ENCODE measurements around the gene DMC1.

DMC1 gene

GRCh38 chr22:38504731-38505540, 65.0 kb downstream of the DMC1 start:
- FAIRE-seq (peak; percentile 83), DNase-seq (ENCODE audit: insufficient read length, low spot score) (no peak)

DNA sequence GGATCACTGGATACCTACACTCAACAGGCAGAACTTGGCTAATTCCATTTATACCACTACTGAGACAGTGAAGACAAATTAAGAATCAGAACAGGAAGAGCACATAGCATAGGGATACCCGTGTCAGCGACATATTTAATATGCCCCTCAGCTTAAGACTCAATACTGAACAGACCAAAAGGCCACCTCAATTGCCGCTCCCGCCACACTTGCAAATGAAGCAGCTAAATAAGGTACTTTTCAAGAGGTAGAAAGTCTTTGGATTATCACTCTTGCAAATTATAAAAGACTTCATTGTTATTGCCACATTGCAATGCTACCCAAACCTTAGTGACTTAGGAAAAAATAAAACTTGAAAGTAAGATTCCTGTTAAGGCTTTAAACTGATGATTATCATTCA, 67.0 kb downstream of the DMC1 start:
- FAIRE-seq, result no peak
- DNase-seq (ENCODE audit: insufficient read length, low spot score), result no peak

DNA sequence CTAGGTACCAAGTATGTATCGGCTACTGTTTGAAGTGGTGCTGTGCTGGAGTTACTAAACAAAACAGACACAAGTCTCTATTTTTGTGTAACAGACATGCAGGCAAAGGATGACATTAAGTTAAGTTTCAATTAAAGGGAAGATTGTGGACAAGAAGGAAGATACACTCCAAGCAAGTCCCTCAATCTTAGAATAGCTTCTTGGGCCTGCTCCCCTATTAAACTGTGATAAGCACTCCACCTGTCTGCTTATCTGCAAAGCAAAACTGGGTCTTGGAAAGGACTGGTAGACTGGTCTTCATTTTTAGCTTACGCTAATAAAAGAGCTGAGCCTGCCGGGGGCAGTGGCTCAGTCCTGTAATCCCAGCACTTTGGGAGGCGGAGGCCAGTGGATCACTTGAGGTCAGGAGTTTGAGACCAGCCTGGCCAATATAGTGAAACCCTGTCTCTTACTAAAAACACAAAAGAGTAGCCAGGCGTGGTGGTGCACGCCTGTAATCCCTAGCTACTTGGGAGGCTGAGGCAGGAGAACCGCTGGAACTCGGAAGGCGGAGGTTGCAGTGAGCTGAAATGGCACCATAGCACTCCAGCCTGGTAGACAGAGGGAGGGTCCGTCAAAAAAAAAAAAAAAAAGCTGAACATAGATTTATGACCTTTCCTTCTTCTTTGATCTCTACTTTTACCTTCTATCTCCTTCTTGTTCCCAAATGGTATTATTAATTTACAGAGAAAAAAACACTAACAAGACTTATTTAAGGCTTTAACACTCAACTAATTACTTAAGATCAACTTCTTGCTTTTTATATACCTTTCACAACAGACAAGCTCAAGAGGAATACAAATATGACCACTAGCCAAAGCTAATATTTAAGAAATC, 67.9 kb downstream of the DMC1 start:
- no peak for FAIRE-seq
- DNase-seq (ENCODE audit: insufficient read length, low spot score), result no peak

GRCh38 chr22:38497869-38498268, 72.1 kb downstream of the DMC1 start:
- DNase-seq (ENCODE audit: insufficient read length, low spot score) (no peak), FAIRE-seq (no peak)

GRCh38 chr22:38494939-38495338, 75.0 kb downstream of the DMC1 start:
- FAIRE-seq (no peak), DNase-seq (ENCODE audit: insufficient read length, low spot score) (no peak)

DNA sequence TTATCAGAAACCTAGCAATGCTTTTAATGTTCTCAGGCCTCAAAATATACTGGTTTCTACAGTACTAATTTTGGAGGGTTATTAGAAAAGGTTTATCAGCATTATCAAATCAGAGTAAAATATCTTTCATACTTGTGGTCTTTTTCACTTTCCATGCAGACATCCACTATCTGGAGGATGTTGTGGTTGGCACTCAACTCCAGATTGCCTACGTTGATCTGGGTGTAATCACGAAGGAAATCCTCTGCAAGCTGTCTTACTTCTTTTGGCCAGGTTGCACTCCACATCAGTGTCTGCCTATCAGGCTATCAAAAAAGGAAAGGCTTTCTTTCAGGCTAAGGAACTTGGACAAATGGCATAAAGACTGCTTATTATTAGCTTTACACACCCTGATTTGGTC, 75.5 kb downstream of the DMC1 start:
- DNase-seq (ENCODE audit: insufficient read length, low spot score) (no peak), FAIRE-seq (no peak)

- no peak for FAIRE-seq
- DNase-seq (ENCODE audit: insufficient read length, low spot score), result no peak
These were observed 78.2 kb downstream of the DMC1 start for GRCh38 chr22:38491707-38492348.

DNA sequence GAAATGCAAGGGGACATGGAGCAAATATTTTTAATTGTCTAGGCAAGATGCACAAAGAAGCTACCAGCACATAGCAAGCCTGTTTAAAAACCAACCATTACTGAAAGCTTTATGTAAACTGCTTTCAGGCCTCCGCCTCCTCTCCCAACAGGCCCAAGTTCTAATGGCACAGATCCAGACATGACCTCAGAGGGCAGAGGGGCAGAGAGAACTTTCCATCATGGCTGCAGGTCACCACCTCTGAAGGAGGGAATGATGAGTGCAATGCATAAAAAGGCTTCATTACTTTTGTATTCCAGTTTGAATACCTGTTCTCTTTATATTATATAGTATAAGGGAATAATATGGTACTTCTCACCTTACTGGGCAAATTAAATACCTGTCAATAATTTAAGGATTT, 79.1 kb downstream of the DMC1 start:
- DNase-seq (ENCODE audit: insufficient read length, low spot score) (no peak), FAIRE-seq (no peak)

DNA sequence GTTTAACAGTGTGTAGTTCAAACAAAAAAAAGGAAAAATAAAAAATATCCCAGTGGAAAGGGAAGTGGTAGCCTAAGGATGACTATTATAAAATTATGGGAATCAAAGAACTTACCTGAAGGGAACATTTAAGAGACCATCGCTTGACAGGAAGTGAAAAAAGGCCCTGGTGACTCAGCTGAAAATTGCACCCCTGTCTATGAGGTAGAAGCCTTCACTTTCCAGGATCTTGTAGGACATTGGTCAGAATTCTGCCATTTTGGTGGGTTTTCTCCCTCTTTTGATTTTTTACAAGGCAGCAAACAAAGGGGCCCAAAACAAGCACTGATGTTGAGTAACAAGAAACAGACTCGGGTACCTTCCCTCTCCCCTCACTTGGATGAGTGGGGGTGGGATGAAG, 79.5 kb downstream of the DMC1 start:
- no peak for FAIRE-seq
- DNase-seq (ENCODE audit: insufficient read length, low spot score), result no peak

DNA sequence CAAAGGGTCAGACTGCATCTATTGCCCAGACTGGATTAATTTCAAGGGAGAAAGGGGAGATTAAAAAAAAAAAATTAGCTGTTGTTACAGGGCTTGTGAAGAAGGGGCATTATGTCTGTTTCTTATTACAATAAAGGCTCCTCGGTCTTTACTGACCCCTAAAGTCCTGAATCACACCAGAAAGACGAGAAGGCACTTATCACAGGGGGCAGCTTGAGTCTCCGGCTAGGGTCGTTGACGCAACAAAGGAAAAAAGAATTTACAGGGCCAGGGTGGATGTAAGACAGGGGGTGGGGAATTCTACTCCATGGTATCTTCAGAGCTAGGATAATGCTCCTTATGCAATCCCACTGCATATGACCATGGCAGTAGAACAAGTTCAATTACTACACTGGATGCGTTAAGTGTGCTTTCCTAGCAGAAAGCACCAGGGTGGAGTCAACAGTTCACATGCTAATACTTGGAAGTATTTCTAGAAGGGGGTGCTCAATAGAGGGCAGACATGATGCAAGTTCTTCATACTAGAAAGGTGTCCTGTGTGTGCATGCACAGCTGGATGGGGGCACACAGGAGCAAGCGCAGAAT, 80.3 kb downstream of the DMC1 start:
- FAIRE-seq (no peak), DNase-seq (ENCODE audit: insufficient read length, low spot score) (no peak)

GRCh38 chr22:38489142-38489541, 80.8 kb downstream of the DMC1 start:
- DNase-seq (ENCODE audit: insufficient read length, low spot score), result no peak
- FAIRE-seq, result no peak

- DNase-seq (ENCODE audit: insufficient read length, low spot score), result no peak
- FAIRE-seq, result no peak
These were observed 82.0 kb downstream of the DMC1 start for GRCh38 chr22:38487946-38488345.

- no peak for DNase-seq (ENCODE audit: insufficient read length, low spot score)
- no peak for FAIRE-seq
These were observed 84.2 kb downstream of the DMC1 start for GRCh38 chr22:38485783-38486182.

DNA sequence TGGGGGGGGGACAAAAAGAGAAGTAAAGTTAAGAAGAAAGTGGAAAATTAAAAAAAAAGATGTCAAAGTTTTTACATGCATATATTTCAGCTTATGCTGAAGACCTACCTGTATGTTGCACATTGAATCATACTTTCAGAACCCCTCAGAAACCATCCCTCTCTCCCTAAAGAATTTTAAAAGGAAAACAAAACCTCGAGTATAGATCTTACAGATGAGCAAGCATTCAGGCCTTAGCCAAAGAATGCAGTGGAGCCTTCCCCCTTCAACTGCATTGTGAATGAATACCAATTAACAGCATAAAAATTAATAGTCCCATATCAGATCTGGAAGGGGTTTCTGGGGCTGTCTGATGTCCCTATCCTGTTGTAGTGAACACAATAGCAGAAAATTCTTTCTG, 85.7 kb downstream of the DMC1 start:
- FAIRE-seq, result no peak

GRCh38 chr22:38482662-38483308, 87.2 kb downstream of the DMC1 start:
- no peak for DNase-seq (ENCODE audit: insufficient read length, low spot score)
- peak; percentile 35 for FAIRE-seq

More for the DNA sequence above, 85.7 kb downstream of the DMC1 start:
- DNase-seq (ENCODE audit: insufficient read length, low spot score), result no peak

GRCh38 chr22:38481871-38482332, 88.1 kb downstream of the DMC1 start:
- FAIRE-seq (no peak), DNase-seq (ENCODE audit: insufficient read length, low spot score) (no peak)

DNA sequence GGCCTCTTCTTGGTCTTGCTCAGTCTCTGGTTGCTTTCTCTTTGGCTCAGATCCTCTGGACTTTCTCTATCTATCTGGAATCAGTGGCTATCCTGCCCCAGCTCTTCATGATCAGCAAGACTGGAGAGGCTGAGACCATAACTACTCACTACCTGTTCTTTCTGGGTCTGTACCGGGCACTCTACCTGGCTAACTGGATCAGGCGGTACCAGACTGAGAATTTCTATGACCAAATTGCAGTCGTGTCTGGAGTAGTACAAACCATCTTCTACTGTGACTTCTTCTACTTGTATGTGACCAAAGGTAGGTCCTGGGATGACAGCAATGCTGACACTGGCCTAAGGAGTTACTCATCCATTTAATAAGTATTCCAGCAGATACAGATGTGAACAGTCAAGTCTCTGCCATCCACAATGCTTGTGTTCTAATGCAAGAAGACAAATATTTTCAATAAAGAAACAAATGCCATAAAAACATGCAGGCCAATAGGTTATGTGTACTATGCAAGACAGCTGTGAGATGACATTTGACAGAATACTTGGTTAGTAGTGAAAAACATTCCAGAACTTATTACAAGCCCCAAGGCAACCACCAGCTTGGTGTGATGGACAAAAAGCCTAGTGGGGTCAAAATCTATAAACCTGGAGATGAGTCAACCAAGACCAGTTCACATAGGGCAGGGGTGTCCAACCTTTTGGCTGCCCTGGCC, 88.7 kb downstream of the DMC1 start:
- FAIRE-seq (no peak), DNase-seq (ENCODE audit: insufficient read length, low spot score) (no peak)

GRCh38 chr22:38479096-38479837, 90.7 kb downstream of the DMC1 start:
- peak; percentile 11 for FAIRE-seq
- no peak for DNase-seq (ENCODE audit: insufficient read length, low spot score)

- FAIRE-seq, result no peak
These were observed 92.4 kb downstream of the DMC1 start for GRCh38 chr22:38477585-38477984.

More at GRCh38 chr22:38477585-38477984, 92.4 kb downstream of the DMC1 start:
- DNase-seq (ENCODE audit: insufficient read length, low spot score), result no peak
